ENCODE measurements around the gene LARP4B. TPM values are rescaled to one million over a fixed set of nuclear protein-coding genes. Genes with fewer than 3 reads are reported as not detected.

LARP4B gene
- total and polyA plus RNA-seq, 2 donors (not counting 1 experiment from before 2014, with no cell fraction given) = 35.6 to 129 TPM

- POLR2A ChIA-PET = interaction anchor here (1.8 kb wide), 1 partner anchor 13 kb away, joined by 4 read pairs; no protein-coding TSS in a partner anchor
- H3K4me1 ChIP-seq (ENCODE audit: control insufficient read depth in 2 of 2, insufficient read depth in 2 of 2, low read length in 2 of 2) = peaks cover 12 to 31% of the 10 kb centered on the region in 2 donors
- H3K27me3 Mint-ChIP-seq = no peaks in the 10 kb centered on the region
- no peaks in the 10 kb centered on the region for H3K9me3 Mint-ChIP-seq (ENCODE audit: insufficient read depth)
- H3K79me2 ChIP-seq (ENCODE audit: control insufficient read depth, insufficient read depth, low read length) = peaks cover 8% of the 10 kb centered on the region
- no peaks in the 10 kb centered on the region for H3K9me3 ChIP-seq (ENCODE audit: control extremely low read depth in 1 of 3, control insufficient read depth in 2 of 3, insufficient read depth in 1 of 3, low read length in 2 of 3)
- no peak overlapping the region for H3K4me3 Mint-ChIP-seq
- CTCF ChIA-PET = interaction anchor here (1.0 kb wide), 1 partner anchor 25 kb away, joined by 3 read pairs; no protein-coding TSS in a partner anchor
- H3K4me3 ChIP-seq (ENCODE audit: control extremely low read depth in 1 of 5, extremely low read depth in 1 of 5, insufficient read depth in 1 of 5, low read depth in 2 of 5, low read length in 4 of 5) = no peak overlapping the region
- intact Hi-C loops (cut with micrococcal nuclease) = no loop called here
- DNase-seq = no peak
- H3K27me3 ChIP-seq (replicated peaks in 1 of 4; ENCODE audit: control extremely low read depth in 1 of 4, control insufficient read depth in 3 of 4, insufficient read depth in 4 of 4, low read length in 3 of 4) = no peaks in the 10 kb centered on the region
- H3K4me2 ChIP-seq (replicated peaks; ENCODE audit: low read depth, low read length, poor library complexity, severe bottlenecking) = no peak overlapping the region
- H2AFZ ChIP-seq (ENCODE audit: insufficient read depth, low read depth, low read length, poor library complexity, severe bottlenecking) = no peak overlapping the region
- peaks cover 4 to 87% of the 10 kb centered on the region in 2 experiments for H3K36me3 ChIP-seq (replicated peaks in 1 of 2; ENCODE audit: control extremely low read depth in 1 of 2, control insufficient read depth in 1 of 2, extremely low read depth in 1 of 2, insufficient read depth in 2 of 2, low read length in 1 of 2)
- H3K27ac ChIP-seq (ENCODE audit: low read length in 2 of 2) = no peak overlapping the region
- peaks cover 42% of the 10 kb centered on the region for H3K4me1 Mint-ChIP-seq
- H3K27ac Mint-ChIP-seq = no peak overlapping the region
- WGBS (ENCODE audit: insufficient coverage) = 96% methylated on average over 4 of the region's 6 CpGs
- peaks cover 4% of the 10 kb centered on the region for H4K20me1 ChIP-seq (ENCODE audit: control insufficient read depth, insufficient read depth, low read length, poor library complexity, severe bottlenecking)
- H3K9ac ChIP-seq (ENCODE audit: low read length) = no peak overlapping the region
- ATAC-seq (ENCODE audit: low read depth) = no peak
- TF ChIP-seq CTCF (IDR thresholded peaks at IDR 0.05) (no peak), EZH2 (IDR thresholded peaks at IDR 0.05; ENCODE audit: borderline replicate concordance, insufficient read depth, low read depth, low read length, poor library complexity, severe bottlenecking) (no peak)
Measured at GRCh38 chr10:817371-817770, 114.1 kb downstream of the LARP4B start.

- Histone ChIP-seq H3K27me3 (replicated peaks in 1 of 4; ENCODE audit: control extremely low read depth in 1 of 4, control insufficient read depth in 3 of 4, insufficient read depth in 4 of 4, low read length in 3 of 4) (no peaks in the 10 kb centered on the region), H3K27ac (ENCODE audit: low read length in 2 of 2) (no peak overlapping the region), H4K20me1 (ENCODE audit: control insufficient read depth, insufficient read depth, low read length, poor library complexity, severe bottlenecking) (no peaks in the 10 kb centered on the region), H3K79me2 (ENCODE audit: control insufficient read depth, insufficient read depth, low read length) (peaks cover 6% of the 10 kb centered on the region), H3K4me1 (ENCODE audit: control insufficient read depth in 2 of 2, insufficient read depth in 2 of 2, low read length in 2 of 2) (peaks cover 8 to 27% of the 10 kb centered on the region in 2 donors), H3K36me3 (replicated peaks in 1 of 2; ENCODE audit: control extremely low read depth in 1 of 2, control insufficient read depth in 1 of 2, extremely low read depth in 1 of 2, insufficient read depth in 2 of 2, low read length in 1 of 2) (peaks cover 6 to 87% of the 10 kb centered on the region in 2 experiments), H3K4me3 (ENCODE audit: control extremely low read depth in 1 of 5, extremely low read depth in 1 of 5, insufficient read depth in 1 of 5, low read depth in 2 of 5, low read length in 4 of 5) (no peak overlapping the region), H2AFZ (ENCODE audit: insufficient read depth, low read depth, low read length, poor library complexity, severe bottlenecking) (no peak overlapping the region), H3K9ac (ENCODE audit: low read length) (no peak overlapping the region), H3K9me3 (ENCODE audit: control extremely low read depth in 1 of 3, control insufficient read depth in 2 of 3, insufficient read depth in 1 of 3, low read length in 2 of 3) (no peaks in the 10 kb centered on the region), H3K4me2 (replicated peaks; ENCODE audit: low read depth, low read length, poor library complexity, severe bottlenecking) (no peak overlapping the region)
- POLR2A ChIA-PET = no interaction called here
- ATAC-seq (ENCODE audit: low read depth) = no peak
- Mint-ChIP-seq H3K27ac (no peak overlapping the region), H3K27me3 (no peaks in the 10 kb centered on the region), H3K4me1 (peaks cover 38% of the 10 kb centered on the region), H3K4me3 (no peak overlapping the region), H3K9me3 (ENCODE audit: insufficient read depth) (no peaks in the 10 kb centered on the region)
- intact Hi-C loops (cut with micrococcal nuclease) = no loop called here
- CTCF ChIA-PET = interaction anchor here (1.0 kb wide), 1 partner anchor 24 kb away, joined by 3 read pairs; no protein-coding TSS in a partner anchor
- DNase-seq = no peak
- TF ChIP-seq CTCF (IDR thresholded peaks at IDR 0.05) = no peak
- TF ChIP-seq EZH2 (IDR thresholded peaks at IDR 0.05; ENCODE audit: borderline replicate concordance, insufficient read depth, low read depth, low read length, poor library complexity, severe bottlenecking) = no peak
- WGBS (ENCODE audit: insufficient coverage) = 97% methylated on average over 7 of the region's 10 CpGs
Measured at GRCh38 chr10:816958-817357, 114.5 kb downstream of the LARP4B start.

Data from B cell (primary cell).